ENCODE data around the gene TSFM.
A peak's percentile ranks its signal among the peaks of the same experiment; 100 is the strongest.

Gene TSFM

DNA sequence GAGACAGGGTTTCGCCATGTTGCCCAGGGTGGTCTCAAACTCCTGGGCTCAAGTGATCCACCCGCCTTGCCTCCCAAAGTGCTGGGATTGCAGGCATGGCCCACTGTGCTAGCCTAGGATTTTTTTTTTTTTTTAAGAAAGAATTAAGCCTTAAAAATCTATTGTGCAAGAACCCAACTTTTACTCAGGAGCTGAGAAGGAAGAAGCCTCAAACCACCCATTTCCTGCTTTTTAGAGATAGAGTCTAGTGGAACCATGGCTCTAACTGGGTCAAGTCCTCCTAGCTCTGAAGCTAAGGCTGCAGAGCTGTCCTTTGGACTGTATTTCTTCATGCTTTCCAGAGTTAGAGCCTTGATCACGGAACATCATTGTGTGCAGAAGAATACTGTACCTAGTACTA, 1.3 kb upstream of the TSFM start:
- DNase-seq, result no peak

DNA sequence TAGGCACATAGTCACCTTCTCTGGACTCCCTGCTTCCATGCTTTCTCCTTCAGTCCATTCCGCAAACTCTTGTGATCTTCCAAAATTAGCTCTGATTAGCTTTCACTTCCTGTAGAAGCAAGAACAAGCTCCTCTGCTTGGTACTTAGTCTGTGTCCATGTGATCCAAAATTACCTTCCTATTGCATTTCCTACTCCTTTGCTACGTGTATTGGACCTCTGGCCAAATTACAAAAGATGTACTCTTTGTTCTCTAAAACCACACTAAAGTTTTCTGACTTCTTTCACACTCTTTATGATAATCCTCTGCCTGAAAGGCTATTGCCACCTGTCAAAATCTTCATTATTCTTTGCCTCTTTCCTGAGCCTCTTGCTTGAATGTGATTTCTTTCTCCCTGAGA, 786 bp upstream of the TSFM start:
- DNase-seq, result no peak

DNA sequence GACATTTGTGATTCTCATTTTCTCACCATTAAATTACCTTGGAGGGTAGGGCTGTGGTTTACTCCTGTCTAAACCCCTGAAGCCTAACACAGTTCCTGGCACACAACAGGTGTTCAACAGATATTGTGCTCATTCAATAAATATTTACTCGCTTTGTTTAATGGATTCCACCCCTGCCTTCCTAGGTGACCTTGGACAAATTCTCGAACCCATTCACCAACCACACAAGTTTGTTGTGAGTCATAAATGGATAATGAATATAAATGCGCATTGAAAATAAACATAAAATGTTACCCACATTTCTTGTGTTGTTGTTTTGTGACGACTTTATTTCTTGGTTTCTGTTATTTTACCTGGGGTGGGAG, 362 bp upstream of the TSFM start:
- no peak for DNase-seq

DNA sequence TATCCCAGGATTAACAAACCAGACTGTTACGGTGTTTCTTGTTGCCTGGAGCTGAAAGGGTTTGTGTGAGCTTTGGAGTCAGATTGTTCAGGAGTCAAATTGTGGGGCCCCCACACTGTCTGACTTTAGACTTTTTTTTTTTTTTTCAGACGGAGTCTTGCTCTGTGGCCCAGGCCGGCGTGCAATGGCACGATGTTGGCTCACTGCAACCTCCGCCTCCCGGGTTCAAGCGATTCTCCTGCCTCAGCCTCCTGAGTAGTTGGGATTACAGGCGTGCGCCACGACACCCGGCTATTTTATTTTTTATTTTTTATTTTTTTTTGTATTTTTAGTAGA, 847 bp downstream of the TSFM start:
- DNase-seq, result no peak

DNA sequence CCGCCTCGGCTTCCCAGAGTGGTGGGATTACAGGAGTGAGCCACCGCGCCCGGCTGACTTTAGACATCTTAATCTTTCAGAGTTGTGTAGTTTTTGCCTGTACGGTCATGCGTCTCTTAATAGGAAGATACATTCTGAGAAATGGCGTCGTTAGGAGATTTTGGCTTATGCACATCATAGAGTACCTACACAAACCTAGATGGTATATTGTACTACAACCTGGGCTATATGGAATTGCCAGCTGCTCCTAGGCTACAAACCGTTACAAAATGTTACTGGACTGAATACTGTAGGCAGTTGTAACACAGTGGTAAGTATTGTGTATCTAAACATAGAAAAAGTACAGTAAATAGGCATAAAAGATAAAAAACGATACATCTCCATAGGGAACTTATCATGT, 1.3 kb downstream of the TSFM start:
- DNase-seq, result no peak

DNA sequence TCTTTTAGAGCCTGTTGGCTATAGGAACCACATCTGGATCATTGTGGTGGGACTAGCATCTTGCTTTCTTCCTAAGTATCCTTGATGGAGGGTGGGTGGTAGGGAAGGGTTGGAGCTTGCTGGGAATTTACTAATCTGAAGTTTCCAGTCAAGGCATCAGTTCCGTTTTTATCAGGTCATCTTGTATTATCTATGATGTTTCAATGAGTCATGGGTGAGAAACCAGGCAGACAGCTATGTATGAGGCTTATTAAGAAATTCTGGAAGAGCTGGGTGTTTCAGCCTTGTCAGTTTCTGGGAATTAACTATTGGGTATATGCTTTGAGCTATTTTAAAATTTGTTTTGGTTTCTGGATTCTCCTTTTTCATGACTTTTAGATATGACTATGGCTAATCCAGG, 11.3 kb downstream of the TSFM start:
- no peak for DNase-seq

DNA sequence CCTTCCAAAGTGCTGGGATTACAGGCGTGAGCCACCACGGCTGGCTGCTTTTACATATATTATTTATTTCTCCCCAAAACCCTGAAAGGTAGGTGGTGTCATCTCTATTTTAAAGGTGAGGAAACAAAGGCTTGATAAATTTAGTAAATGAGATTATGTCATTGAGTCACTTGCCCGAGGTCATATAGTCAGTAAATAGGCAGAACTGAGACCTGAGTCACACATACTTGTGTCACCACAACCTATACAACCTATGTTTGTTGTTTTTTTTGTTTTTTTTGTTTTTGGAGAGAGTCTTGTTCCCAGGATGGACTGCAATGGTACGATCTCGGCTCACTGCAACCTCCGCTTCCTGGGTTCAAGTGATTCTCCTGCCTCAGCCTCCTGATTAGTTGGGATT, 12.8 kb downstream of the TSFM start:
- DNase-seq, result no peak

DNA sequence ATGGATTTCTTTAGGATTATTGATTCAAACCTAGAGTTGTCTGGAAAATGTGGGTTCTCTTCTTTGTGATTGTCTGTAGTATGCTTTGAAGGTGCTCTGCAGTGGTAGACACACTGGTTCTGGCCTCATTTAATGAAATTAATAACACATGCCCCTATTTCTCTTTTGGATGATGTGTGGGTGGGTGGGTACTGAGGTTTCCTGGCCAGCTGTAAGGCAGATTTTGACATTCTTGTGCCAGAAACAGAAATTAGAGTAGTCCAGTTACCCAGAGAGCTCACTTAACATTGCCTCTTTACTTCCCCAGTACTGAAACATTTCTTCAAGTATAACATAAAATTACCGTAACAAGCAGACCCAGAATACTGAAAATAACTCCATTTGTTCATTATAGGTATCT, 14.4 kb downstream of the TSFM start:
- DNase-seq, result no peak

DNA sequence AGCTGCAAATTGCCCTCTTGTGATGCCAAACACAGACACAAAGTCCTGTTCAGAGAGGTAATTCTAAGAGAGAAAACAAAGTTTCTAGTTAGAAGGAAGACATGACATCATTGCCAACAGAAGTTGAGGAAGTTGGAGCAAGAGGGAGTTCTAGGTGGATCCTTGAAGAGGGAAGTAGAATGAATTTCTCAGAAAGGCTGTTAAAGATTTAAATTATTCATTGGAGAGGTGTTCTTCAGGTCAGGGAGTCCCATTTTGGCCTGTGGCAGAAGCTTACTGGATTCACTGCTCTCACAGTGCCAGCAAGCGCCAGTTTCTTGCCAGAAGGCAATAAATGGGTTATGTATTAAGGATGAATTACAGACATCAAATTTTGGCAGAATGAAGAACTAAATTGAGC, 15.3 kb downstream of the TSFM start:
- DNase-seq, result no peak

DNA sequence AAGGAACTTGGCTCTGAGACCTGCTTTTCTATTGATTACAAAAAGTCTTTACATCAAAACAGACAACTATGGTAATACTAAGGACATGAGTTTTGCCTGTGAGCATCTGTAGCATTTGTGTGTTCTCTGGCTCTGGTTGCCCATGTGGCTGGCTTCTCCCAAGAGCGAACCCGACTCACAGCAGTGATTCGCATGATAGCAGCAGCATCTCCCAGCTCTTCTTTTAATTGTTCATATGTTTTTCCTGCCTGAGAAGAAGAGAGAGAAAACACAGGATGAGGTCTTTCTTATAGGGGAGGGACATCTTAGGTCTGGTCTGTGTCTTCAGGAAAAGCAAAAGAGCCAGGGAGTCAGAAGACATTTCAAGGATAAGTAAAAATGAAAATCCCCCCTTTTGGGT, 18.4 kb downstream of the TSFM start:
- no peak for DNase-seq

DNA sequence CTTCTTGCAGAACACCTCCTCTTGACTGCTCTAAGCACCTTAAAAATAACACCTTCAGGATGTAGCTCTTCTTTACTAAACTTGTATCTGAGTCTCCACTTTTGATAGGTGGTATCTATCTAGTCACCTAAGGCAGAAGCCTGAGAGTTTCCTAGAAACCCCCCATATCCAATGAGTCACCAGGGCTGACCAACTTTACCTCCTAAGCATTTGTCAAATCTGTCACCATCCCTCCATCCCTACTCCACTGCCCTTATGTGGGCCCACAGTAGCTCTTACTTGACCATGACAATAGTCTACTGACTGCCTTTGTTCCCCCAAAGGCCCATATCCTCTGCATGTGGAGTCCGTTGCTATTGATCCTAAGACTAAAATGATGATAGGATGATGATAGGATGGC, 20.0 kb downstream of the TSFM start:
- DNase-seq, result no peak

DNA sequence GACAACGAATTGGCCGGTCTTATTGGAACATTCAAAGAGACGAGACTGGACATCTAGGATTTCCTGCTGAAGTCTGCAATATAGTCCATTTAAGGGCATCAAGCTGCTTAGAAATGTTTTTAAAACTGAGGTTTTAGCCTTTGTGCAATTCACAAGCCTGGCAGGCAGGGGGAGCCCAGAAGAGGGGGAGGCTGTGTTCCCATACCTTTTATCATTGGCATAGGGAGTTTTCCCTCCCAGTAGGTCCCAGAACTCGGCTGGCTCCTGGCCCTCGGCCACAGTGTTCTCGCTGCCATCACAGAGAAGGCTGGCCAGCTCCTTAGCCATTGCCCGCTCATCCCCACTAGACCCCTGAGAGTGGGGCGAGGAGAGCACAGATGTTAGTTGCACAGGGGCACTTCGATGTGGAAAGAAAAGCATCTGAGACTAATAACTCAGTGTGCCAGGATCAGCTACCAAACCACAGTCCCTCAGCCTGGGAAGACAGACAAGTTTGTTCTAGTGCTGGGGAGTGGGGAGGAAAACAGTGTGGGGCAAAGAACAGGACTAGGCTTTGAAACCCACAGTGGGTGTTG, 20.8 kb downstream of the TSFM start:
- peak; percentile 8 for DNase-seq

DNA sequence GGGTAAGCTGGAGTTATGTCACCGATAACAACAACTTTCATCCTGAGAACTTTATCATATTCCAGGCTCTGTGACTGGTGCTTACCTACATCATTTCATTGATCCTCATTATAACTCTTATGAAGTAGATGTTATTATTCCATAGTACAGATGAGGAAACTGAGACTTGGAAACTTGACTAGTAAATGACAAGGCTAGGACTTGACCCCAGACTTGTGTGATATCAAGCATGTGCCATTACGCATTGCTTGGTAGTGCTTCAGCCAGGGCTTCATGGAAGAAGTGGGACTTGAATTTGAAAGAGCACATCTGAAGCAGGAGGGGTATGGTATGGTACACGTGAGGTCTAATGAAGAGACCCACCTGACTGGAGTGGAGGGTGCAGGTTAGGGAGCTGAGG, 24.1 kb downstream of the TSFM start:
- DNase-seq, result no peak

DNA sequence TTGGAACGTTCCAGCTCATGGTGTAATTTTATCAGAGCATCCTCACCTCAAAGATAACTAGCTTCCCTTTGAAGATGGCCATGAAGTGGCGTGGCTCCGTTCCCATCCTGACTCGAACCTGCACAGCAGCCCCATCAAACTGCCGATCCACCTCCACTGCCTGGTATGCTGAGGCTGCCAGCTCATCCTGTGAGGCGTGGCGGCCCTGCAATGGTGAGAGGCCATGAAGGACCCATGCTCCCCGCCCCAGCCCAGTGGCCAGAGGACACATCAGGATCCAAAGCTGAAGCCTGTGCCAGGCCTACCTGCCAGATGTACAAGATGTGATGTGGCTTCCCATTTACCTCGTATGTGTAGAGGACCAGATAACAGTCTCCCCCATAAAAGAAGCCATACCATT, 24.7 kb downstream of the TSFM start:
- no peak for DNase-seq

DNA sequence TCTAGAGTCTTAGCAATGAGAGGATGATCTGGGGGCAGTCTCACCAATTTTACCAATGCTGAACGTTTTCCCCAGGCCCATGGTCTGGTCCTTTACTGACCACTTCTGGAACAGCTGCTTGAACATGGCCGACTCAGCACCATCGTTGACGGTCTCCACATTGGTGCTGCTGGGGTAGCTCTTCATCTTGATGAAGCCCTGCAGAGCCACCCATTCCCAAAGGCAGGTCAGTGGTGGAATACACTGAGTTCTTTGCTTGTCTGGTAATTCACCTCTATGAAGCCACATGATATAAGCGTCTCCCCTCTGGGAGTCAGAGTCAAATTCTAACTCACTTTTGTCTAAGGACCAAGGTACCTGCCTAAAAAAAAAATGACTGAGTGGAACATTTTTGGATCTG, 25.8 kb downstream of the TSFM start:
- no peak for DNase-seq

DNA sequence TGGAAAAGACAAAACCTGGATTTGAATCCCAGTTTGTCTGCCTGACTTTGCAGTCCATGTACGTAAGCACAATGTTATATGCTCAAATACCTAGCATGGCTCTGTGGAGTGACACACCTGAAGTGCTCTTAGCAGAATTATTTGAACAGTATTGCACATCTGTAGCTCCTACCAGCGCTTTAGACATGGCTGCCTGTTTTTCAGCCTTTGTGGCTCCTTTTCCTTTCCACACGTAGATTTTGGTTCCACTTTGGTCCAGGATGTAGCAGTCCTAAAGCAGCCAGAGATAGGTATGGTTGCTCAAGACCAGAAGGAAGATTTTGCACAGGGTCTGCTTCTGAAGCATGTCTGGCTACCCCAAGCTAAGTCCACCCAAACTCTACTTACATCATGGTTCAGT, 26.8 kb downstream of the TSFM start:
- no peak for DNase-seq

DNA sequence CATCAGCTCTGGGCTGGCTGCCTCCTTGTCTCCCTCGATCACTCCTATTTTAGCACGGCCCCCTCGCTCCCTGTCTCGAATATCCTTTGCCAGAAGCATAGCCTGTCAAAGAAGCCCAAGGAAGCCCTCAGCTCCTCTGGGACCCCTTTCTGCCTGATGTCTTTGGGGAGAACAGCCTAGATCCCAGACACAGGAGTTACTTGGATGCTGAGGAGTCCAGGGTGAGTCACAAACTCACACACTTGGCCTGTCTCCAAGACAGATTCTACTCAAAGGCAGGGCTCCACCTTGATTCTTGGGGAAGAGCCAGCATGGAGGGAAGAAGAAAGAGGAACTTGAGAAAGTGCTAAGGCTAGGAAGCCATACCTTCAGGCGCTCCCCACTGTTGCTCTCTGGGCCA, 27.9 kb downstream of the TSFM start:
- DNase-seq, result no peak

DNA sequence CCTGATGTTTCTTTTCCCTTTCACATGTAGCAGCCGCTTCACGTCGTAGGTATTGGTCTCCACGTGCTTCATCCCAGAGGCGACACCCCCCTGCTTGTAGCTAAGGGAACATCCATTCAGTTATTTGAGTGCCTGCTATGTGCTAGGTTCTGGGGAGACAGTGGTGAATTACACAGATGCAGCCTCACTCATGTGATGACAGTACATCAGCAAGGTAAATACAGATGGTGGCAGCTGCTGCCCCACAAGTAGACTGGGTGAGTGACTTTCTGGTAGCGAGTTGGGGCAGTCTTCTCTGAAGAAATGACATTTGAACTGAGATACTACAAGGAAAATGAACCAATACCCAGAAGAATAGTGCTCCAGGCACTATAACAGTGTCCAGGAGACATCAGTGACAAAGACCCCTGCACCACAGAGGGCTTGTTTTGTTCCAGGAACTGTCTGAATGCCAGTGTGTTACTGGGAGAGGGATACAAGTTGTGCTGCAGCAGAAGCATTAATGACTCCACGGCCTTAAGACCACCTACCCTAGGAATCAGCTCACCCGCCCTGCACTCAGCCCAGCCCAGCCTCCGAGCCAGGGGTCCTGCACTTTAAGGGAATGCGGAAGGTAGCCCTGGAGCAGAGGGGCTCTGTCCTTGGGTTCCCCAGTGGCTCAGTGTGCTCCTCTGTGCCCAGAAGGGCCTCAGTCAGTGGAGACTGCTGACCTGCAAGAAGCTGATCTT, 28.6 kb downstream of the TSFM start:
- DNase-seq, result no peak

DNA sequence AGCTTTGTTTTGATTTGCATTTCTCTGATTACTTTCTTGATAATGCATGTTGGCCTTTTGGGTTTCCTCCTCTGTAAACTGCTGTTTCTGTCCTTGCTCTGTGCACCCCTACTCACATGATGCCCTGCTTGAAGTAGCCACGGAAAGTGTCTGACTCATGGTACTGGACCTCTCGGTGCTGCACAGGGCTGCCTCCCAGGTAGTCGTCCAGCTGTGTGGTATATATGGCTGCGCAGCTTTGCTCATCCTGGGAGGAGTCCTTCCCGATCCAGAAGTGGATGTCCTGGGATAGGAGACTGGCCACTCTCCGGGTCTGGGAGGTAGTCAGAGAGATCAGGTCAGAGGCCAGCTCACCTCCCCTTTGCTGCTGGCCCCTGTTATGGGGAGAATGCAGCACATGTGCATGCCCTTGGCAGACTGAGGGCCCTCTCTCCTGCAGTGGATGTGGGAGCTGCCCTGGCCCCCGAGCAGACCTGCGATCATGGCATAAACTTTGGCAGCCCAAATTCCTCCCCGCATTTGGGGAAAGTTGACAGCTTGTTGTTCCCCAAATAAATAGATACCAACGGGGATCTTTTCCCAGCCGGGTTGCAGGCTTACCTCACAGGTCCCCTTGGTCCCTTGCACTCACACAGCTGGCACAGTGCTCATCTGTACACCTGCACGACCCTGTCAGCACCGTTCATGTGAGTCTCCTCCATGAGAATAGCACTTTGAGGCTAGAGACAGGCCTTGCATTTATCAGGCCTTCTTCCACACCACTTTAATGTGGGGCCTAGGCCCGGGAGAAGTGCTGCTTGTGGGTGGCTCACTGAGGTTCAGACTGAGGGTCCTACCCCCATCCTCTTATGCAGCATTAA, 30.8 kb downstream of the TSFM start:
- DNase-seq, result no peak

DNA sequence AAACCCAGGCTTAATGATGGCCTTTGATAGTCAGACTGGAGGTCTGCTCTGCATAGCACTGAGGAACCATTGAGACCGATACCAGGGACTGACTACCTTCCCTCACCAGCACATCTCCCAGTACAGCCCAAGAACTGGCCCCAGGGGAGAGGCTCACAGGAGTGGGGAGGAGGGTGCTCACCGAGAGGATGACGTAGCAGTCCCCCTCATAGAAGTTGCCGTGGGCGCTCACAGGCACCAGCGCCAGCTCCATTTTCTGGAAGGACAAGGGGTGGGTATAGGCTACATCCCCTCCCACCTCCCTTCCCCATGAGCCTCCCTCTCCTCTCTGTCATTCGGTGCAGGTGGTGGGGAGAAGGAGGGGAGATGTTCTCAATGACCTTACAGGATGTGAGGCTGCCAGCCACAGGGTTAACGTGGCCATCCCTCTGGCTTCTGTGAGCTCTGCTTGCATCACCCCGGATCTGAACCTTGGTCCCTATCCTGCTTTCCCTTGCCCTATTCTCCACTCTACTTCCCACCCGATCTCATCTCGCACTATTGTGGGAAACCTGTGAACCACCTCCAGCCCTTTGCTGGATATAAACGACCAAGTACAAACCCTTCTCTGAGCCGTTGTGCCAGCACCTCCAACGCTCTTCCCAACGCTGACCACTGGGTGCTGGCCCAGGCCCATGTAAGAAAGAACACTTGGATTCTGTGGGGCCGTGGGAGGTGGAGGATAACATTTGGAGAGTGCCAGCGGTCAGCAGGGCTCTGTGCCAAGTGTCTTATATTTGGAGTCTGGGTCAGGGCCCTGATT, 31.6 kb downstream of the TSFM start:
- no peak for DNase-seq

DNA sequence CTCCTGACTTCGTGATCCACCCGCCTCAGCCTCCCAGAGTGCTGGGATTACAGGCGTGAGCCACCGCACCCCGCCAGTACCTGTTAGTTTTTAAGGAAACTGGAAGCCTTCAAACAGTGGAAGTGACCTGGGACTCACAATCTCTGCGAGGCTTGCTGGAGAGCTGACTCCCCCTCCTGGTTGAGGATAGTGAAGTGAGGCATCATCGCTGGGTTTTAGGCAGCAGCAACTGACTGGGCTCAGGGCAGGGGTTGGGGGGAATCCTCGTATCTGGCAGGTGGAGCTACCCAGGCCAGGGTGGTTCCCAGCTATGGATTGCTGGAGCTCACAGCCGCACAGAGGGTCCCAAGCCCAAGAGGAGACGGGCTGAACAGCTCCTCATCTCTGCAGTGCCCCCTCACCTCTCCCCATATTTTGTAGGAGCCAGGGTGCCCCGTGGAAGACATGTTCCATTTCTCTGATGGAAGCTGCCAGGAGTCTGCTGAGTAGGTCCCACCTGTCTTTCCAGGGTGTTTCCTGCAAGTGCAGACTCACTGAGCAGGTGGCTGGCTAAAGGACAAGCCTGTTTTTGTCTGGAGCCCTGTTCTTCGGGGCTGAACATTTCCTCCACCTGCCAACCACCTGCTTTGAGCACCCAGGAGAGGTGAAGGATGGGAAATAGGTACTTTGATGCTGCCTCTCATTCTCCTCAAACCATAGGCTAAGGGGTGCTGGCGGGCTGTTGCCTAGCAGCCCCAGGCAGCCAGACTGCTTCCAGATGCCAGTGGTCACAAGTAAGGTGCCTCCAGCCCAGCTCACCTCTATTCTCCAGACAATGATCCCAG, 32.8 kb downstream of the TSFM start:
- DNase-seq, result no peak

DNA sequence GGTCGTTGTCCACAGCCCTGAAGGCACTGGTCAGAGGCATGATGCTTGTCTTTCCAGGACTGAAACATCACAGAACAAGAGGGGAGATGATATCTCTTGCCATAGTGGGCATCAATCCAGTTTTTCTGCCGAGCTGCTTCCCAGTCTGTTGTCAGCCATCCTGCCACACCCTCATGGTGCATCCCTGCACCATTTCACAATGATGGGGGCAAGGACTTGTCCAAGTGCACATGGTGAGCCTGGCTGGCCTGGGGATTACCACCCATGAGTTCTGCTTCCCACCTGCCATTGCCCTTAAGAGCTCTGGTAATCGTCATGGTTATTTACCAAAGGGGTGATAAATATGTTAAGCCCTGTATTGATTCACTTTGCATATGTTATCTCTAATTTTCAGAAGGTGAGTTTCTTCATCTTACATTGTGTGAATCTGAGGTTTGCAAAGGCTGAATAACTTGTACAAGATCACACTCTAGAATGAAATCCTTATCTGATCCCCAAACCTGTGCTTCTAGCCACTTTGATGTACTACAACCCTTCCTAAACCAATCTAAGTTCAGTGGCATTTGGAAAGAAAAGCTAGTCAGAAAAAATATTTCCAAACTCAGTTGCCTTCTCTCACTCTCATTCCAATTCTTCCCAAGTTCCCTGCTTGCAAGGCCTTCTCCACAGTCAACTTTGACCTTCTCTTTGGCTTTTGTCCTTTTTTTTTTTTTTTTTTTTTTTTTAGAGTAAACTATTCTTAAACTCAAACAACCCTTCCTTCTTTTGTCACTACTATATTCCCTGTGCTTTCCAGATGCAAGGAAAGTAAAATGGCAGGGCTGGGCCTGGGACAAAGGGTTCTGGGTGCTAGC, 33.6 kb downstream of the TSFM start:
- no peak for DNase-seq
